Purkinje cell (primary cell): ENCODE results near the gene EMC10. TPM values are rescaled to one million over a fixed set of nuclear protein-coding genes. Genes with fewer than 3 reads are reported as not detected.

Experiments used
- polyA plus RNA-seq: library from polyadenylated mRNA; unstranded; fragments of >200 nt; fragmentation: Nextera tagmentation; gene quantifications from 2 replicates; pipeline ENCODE4 v1.2.1, GENCODE V29; 2014

The EMC10 gene
- 14.6 and 15.6 TPM in 2 replicates for polyA plus RNA-seq

DNA sequence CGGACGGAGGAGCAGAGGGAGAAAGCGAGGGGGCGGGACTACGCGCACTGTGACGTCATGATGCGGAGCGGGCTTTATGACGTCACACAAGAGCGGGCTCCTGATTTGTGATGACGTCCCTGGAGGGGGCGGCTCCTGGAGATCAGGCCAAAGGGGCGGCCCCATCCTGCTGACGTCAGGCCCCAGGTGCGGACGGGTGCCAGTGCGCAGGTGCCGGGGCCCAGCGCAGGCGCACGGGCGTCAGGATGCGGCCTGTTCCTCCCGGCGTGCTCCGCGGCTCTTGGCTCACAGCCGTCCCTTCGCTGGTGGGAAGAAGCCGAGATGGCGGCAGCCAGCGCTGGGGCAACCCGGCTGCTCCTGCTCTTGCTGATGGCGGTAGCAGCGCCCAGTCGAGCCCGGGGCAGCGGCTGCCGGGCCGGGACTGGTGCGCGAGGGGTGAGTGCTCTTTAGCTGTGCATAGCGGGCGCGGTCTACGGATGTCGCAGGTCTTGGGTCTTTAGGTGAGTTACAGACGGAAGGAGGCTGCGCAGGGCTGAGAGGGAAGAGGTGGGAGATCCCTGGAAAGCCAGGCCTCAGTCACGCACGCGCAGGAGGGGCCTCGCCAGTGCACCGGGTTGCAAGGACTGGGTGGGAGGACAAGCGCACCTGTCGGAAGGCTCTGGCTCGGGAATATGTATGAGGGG lies at the start of gene EMC10, which contains the start of gene GARIN5A:
Gene EMC10 (plus strand): TSS at position 284 of the 683 bp plus-strand sequence. CDS start 38 bp downstream, at position 322.
Gene GARIN5A (minus strand): TSS at position 625 of the 683 bp plus-strand sequence. CDS start 460 bp downstream, at position 165.

DNA sequence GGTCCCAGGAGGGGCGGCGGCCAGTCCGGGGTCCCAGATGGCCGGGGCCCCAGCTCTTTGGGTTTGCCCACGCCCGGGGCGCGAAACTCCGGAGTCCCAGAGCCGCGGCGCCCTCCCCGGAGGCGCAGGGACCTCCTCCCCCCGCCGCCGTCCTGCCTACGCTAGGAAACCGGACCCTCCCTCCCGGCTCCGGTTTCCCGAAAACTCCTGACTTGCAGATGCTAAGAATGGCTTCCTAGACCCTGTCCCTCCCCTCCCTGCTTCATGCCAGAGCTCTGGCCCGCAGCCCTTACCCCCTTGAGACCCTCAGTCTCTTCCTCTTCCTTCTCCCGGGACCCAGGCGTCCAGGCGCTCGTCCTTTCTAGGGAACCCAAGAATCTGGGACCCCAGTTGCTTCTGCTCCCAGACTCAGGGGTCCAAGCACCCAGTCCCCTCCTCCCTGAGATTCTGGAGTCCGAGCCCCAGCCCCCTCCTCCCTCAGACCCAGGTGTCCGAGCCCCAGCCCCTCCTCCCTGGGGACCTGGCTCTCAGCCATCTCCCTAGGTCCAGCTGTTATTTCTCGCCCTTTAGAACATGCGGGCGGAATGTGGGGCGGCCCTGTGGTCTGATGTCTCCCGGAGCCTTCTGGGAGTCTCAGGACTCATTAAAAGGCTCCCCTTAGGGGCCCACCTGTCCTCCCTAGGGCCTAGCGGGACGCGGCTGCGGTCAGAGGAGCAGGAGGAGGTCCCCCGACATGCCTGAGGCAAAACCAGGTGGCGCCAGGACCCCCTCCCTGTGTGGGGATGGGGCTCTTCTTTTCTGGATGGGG lies 43.9 kb upstream of the EMC10 start, which contains the start of gene MYBPC2:
Gene MYBPC2 (plus strand): TSS at position 672 of the 808 bp plus-strand sequence. CDS start 62 bp downstream, at position 734.

DNA sequence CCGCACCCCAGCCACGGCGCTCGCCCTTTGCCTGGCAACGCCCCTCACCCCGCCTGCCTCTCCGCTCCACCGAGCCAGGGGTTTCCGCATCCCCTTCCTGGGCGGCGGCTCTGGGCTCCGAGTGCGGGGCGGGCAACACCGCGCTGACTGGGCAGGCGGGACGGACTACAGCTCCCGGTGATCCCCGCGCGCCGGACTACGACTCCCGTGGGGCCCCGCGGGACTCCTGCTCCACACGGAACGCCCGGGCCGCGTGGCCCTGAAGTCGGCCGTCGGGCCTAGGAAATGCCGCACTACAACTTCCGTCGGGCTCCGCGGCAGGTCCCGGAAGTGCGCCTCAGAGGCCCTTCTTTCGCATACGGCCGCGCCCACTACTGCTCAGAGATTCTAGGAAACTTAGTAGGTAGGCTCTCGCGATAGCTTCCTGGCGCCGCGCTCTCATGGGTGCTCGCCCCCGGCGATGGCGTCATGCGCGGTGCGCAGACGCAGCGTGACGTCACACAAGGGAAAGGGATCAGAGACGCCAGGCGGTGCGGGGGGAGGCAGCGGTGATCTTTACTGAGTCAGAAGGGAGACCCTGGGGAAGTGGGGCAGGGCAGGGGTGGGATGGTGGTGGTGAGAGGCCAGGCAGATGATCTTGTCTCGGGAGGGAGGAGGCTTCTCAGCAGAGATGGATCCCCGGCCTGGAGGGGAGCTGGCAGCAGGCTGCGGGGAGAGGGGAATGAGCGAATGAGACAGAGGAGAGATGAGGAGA lies 34.9 kb downstream of the EMC10 start, which contains the start of gene JOSD2:
Gene JOSD2 (minus strand): TSS at position 123 of the 754 bp plus-strand sequence. CDS start 760 bp downstream, outside the sequence.

DNA sequence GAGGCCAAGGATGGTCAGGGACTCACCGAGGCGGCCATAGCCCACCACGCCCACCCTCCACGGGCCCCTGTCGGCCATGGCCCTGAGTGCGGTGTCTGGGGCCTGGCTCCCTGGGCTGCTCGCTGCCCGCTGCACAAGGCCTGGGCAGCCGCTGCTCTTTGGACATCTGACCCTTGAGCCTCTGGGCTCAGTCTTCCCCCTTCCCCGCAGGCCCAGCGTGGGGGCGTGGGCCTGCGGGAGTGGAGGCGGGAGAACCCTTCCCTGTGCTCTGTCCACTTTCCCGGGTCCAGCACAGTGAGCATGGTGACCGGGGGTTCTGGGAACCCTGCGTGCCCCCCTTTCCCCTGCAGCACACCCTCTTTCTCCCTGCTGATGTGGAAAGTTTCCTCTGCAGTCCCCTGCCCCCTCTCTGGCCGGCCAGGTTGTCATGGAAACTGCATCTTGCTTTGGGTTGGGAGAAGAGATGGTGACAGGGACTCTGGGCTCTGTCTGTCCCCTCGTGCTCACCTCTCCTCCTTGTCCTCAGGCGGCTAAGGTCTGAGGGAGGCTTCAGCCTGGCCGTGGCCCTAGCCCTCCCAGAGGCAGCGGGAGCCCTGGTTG lies 37.5 kb downstream of the EMC10 start, which contains the start of gene ASPDH:
Gene ASPDH (minus strand): TSS at position 168 of the 600 bp plus-strand sequence. CDS start 90 bp downstream, at position 78.

Other genes starting within 250 kb of the EMC10 start
- 6.7 and 9.1 TPM in 2 replicates for gene KCNC3, start 147.1 kb upstream of the EMC10 start, polyA plus RNA-seq
- not detected in 2 replicates for gene NAPSA, start 110.9 kb upstream of the EMC10 start, polyA plus RNA-seq
- 1.1 and 2.3 TPM in 2 replicates for gene NR1H2, start 100.0 kb upstream of the EMC10 start, polyA plus RNA-seq
- gene POLD1, start 92.2 kb upstream of the EMC10 start, polyA plus RNA-seq: 1.2 TPM in 1 of 2 replicates, not detected in the other
- not detected in 2 replicates for gene SPIB, start 57.6 kb upstream of the EMC10 start, polyA plus RNA-seq
- gene MYBPC2, start 43.6 kb upstream of the EMC10 start, polyA plus RNA-seq: not detected in 2 replicates
- 9.0 and 14.5 TPM in 2 replicates for gene GARIN5A, start 341 bp downstream of the EMC10 start, polyA plus RNA-seq
- gene JOSD2, start 34.7 kb downstream of the EMC10 start, polyA plus RNA-seq: 3.7 and 3.8 TPM in 2 replicates
- gene ASPDH, start 37.4 kb downstream of the EMC10 start, polyA plus RNA-seq: 21.7 and 23.2 TPM in 2 replicates
- gene LRRC4B, start 91.9 kb downstream of the EMC10 start, polyA plus RNA-seq: 0.42 and 0.80 TPM in 2 replicates
- gene SYT3, start 163.4 kb downstream of the EMC10 start, polyA plus RNA-seq: 1.3 and 2.3 TPM in 2 replicates
- not detected in 2 replicates for gene C19orf81, start 172.9 kb downstream of the EMC10 start, polyA plus RNA-seq
- 0.11 TPM in 2 replicates for gene SHANK1, start 243.3 kb downstream of the EMC10 start, polyA plus RNA-seq
- 2.5 and 6.0 TPM in 2 replicates for gene CLEC11A, start 246.9 kb downstream of the EMC10 start, polyA plus RNA-seq